ENCODE data around the gene SDC4. TPM values are rescaled to one million over a fixed set of nuclear protein-coding genes. Genes with fewer than 3 reads are reported as not detected.

The SDC4 gene
- total RNA-seq, 1 experiment from 2014 or later, result 24.7 TPM

GRCh38 chr20:45283551-45284057, 64.6 kb downstream of the SDC4 start:
- in situ Hi-C loops (cut with HindIII; ENCODE audit: low sequenced_read_pairs), result no loop called here
- no peak for DNase-seq (ENCODE audit: low spot score)

- in situ Hi-C loops (cut with HindIII; ENCODE audit: low sequenced_read_pairs), result no loop called here
Measured at GRCh38 chr20:45282700-45283550, 65.3 kb downstream of the SDC4 start.

GRCh38 chr20:45279992-45280391, 68.2 kb downstream of the SDC4 start:
- DNase-seq (ENCODE audit: low spot score), result no peak
- in situ Hi-C loops (cut with HindIII; ENCODE audit: low sequenced_read_pairs), result no loop called here

More at GRCh38 chr20:45282700-45283550, 65.3 kb downstream of the SDC4 start:
- no peak for DNase-seq (ENCODE audit: low spot score)

- no peak for DNase-seq (ENCODE audit: low spot score)
- in situ Hi-C loops (cut with HindIII; ENCODE audit: low sequenced_read_pairs), result no loop called here
Measured at GRCh38 chr20:45275338-45275737, 72.9 kb downstream of the SDC4 start.

Other genes with a start within 250 kb of the SDC4 start
- not detected in 2 replicates for gene KCNS1, start 247.3 kb downstream of the SDC4 start, total RNA-seq (2014; rRNA removed; shearing (Covaris generic))
- not detected in 2 replicates for gene WFDC5, start 233.2 kb downstream of the SDC4 start, total RNA-seq (2014; rRNA removed; shearing (Covaris generic))
- gene WFDC12, start 224.0 kb downstream of the SDC4 start, total RNA-seq (2014; rRNA removed; shearing (Covaris generic)), result not detected in 2 replicates
- not detected in 2 replicates for gene PI3, start 173.5 kb downstream of the SDC4 start, total RNA-seq (2014; rRNA removed; shearing (Covaris generic))
- gene SEMG1, start 141.4 kb downstream of the SDC4 start, total RNA-seq (2014; rRNA removed; shearing (Covaris generic)), result not detected in 2 replicates
- not detected in 2 replicates for gene SEMG2, start 127.1 kb downstream of the SDC4 start, total RNA-seq (2014; rRNA removed; shearing (Covaris generic))
- gene SLPI, start 93.9 kb downstream of the SDC4 start, total RNA-seq (2014; rRNA removed; shearing (Covaris generic)), result not detected in 2 replicates
- not detected in 2 replicates for gene RBPJL, start 41.6 kb downstream of the SDC4 start, total RNA-seq (2014; rRNA removed; shearing (Covaris generic))
- not detected in 2 replicates for gene MATN4, start 40.1 kb downstream of the SDC4 start, total RNA-seq (2014; rRNA removed; shearing (Covaris generic))
- gene SYS1, start 14.7 kb upstream of the SDC4 start, total RNA-seq (2014; rRNA removed; shearing (Covaris generic)), result 13.0 and 21.9 TPM in 2 replicates
- not detected in 2 replicates for gene TP53TG5, start 29.9 kb upstream of the SDC4 start, total RNA-seq (2014; rRNA removed; shearing (Covaris generic))
- gene DBNDD2, start 59.9 kb upstream of the SDC4 start, total RNA-seq (2014; rRNA removed; shearing (Covaris generic)), result 0.86 and 5.7 TPM in 2 replicates
- gene PIGT, start 67.7 kb upstream of the SDC4 start, total RNA-seq (2014; rRNA removed; shearing (Covaris generic)), result 25.2 and 31.0 TPM in 2 replicates
- not detected in 2 replicates for gene WFDC2, start 121.3 kb upstream of the SDC4 start, total RNA-seq (2014; rRNA removed; shearing (Covaris generic))
- gene SPINT3, start 167.2 kb upstream of the SDC4 start, total RNA-seq (2014; rRNA removed; shearing (Covaris generic)), result not detected in 2 replicates
- not detected in 2 replicates for gene WFDC6, start 191.1 kb upstream of the SDC4 start, total RNA-seq (2014; rRNA removed; shearing (Covaris generic))
- gene EPPIN, start 199.0 kb upstream of the SDC4 start, total RNA-seq (2014; rRNA removed; shearing (Covaris generic)), result not detected in 2 replicates
- gene WFDC8, start 230.9 kb upstream of the SDC4 start, total RNA-seq (2014; rRNA removed; shearing (Covaris generic)), result not detected in 2 replicates

Data from G401 (cell line).